HG02970 (cell line): ENCODE results near the gene COL5A1.
"Not testable (repeated sequence)": the region's sequence is repeated elsewhere in the genome, so short reads cannot be mapped to it uniquely, and the experiment has no call there.

Experiments used
- ATAC-seq: cut with Tn5 transposase; IDR thresholded peaks from one replicate; pipeline ENCODE4 v1.9.1; 2021; ENCODE audit warnings: mild to moderate bottlenecking, moderate library complexity, moderate number of reproducible peaks; ENCODE audit not compliant: unreplicated experiment, low FRiP score

COL5A1 gene

DNA sequence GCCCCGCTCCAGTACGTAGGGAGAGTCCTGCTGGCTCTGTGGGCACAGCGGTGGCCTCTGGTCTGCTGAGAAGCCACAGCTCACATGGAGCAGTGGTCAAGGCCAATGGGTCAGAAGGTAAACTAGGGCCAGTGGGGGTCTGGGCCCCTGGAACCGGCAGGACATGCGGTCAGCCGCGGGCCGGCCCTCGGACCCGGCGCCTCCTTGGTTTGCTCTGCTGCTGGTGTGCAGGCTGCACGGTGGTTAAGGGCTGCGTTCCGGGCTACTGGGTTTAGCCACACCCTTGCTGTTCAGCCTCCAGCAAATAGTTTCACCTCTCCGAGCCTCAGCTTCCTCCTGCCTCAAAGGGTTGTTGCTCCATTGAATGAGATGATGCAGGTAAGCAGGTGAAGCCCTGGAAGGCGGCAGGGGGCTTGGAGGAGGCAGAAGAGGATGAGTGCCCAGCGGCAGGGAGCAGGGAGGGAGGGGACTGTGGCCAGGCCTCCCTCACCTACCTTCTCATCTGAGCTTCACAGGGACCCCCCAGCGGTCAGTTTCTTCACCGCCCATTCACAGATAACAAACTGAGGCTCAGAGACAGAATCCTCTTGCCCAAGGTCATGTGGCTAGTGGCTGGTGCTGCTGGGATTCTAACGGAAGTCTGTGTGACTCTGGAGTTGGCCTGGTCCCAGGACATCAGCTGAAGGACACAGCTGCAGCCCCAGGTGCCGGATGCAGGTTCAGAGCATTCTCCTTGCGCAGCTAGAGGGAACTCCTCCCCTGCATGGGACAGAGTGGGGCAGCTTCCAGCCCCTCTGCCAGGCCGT is 3.7 kb upstream of the COL5A1 start:
- ATAC-seq, result no peak

- ATAC-seq, result no peak
Observed at GRCh38 chr9:134638502-134639090, 3.0 kb upstream of the COL5A1 start.

DNA sequence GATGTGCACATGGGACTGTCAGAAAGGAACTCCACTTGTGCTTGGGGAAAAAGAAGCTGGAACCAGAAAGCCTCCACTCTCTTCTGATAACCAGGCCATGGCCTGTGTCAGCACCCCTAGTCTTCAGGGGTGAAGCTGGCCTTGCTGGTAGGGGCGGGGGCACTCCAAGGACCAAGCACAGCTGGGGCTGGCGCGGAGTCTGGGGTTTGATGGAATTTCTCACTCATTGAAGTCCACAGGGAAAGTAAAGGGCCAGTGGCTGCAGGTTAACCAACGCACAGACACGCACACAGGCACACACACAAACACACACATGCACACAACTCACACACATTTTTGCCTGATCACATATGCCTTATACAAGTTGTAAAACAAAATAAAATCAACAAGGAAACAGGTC is 1.6 kb upstream of the COL5A1 start:
- ATAC-seq, result no peak

DNA sequence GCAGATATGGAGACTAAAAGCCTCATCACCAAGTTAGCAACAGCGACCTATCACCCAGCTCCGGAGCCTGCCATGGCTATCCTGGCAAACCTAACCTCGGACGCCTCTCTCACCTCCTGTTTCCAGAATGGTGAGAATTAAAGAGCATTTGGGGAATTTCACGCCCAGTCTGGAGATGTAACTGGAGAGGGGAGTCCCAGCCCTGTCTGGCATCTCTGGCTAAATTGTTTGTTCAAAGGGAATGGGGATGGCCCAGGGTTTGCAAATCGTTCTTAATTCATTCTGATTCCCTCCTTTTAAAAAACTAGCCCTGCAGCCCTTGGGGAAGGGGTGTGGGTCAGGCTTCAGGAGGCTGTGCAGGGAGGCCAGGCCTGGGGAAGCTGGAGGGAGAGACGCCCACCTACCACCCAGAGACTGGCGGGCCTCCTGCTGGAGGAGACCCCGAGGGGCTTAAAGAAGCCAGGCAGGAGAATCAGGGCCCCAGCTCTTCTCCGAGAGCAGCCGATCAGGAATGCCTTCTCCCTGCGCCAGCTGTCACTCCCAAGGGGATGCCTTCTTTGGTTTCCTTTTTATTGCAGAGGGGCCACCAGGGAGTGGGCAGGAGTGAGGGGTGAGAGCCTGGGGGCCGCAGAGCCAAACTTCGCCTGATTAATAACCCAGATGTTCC is 964 bp upstream of the COL5A1 start:
- no peak for ATAC-seq

DNA sequence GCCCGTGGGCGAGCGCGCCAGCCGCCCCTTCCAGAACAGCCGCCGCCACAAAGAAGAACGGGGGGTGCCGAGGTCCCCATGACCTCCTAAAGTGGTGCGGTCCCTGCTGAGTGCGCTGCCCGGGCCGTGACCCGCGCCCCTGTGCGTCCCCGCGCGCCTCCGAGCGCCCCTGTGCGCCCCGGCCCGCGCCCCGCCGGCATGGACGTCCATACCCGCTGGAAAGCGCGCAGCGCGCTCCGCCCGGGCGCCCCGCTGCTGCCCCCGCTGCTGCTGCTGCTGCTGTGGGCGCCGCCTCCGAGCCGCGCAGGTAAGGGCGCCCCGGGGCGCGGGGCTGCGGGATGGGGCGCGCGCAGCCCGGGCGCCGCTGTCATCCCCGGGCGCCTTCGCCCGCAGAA is 384 bp downstream of the COL5A1 start:
- no peak for ATAC-seq

DNA sequence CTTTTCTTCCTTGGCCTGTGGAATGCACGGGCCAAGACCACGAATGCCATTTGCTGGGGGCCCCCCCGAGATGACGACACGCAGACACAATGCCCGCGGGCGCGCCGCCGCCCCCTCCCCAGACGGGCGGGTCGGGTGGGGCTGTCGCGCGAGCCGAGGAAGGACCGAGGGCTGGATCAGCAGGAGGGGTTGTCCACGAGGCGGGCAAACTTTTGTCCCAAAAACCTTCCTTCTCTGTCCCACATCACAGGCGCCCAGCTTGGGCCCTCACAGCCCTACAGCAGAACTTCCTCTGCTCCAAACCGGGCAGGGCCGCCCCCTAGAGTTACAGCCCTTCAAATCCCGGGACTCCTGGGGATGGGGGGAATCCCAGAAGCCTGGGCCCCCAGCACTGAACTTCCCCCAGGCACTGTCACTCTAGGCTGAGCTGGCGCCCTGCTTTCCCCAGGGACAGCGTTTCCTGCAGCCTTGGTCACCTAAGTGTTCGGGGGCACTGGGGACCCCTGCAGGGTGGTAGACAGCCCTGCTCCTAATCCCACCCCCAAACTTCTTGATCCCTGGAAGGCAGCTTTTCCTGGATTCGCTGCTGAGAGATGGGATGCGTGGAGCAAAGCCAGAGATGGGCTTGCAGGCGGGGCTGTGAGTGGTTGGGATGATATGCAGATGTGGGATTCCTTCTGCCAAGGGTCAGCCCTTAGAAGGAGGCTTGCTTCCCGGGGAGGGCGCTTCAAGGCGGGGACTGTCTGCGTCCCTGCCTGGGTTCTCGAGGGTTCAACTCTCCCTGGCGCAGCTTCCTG is 980 bp downstream of the COL5A1 start:
- ATAC-seq, result no peak

DNA sequence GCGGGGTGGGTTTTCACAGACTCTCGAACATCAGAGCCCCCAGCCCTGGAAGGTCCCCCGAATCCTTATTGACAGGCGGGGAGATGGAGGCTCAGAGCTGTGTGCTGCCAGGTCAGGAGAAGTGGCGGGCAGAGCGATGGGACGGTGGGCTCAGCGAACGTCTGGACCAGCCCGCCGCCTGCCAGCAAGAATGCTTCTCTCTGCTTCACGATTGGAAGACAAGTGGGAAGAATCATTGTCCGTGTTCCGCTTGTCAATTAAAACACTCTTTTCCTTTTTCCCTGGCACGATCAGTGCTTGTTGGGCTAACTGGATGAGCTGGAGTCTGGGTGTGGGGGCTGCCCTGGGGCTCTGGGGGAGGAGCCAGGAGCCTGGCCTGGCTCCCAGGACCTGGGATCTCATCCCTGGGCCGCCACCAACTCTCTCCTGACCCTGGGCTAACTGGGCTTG is 1.6 kb downstream of the COL5A1 start:
- no peak for ATAC-seq

DNA sequence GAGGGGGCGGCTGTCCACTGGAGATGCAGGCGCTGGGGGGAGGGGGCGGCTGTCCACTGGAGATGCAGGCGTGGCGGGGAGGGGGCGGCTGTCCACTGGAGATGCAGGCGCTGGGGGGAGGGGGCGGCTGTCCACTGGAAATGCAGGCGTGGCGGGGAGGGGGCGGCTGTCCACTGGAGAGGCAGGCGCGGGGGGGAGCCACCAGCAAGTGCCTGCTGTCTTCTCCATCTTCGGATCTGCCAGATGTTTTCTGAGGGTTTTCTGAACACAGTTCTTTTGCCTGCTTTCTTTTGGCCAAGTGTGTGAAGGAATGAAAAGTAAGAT is 2.8 kb downstream of the COL5A1 start:
- ATAC-seq, result not testable (repeated sequence)

DNA sequence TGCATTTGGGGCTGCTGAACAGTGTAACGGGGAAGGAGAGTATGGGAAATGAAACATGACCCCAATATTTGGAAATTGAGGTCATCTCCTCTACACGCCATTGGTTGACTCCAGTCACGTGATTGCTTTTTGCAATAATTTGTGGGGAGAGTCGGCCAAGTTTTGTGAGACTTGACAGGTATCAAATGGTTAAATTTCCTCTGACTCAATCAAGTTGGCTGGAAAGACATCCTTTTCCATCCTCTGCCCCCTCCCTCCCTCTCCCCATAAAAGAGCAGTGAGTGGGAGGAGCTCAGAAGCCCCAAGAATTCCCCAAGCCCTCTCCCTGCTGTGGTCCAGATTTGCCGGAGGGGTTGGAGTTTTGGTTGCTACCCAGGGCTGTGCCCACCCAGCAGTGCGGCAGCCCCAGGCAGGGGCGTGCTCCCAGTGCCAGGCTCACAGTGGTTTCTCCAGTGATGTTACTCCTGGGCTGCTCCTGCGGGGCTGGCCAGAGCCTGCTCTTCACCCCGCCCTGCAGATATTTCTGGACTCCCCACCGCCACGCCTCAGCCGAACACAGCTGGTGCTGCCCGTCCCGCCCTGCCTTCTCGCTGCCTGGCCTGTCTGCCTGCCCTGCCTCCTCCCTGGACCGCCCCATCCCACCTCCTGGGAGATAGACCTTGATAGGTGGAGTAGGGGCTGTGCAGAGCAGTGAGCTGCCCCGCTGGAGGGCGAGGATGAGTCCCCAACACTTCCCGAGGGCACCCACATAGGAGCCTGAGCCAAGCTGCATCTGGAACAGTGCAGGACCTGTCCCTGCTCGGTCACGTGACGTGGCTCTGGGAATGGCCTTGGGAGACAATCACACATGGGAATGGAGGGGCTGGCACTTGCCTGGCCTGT is 3.4 kb downstream of the COL5A1 start:
- no peak for ATAC-seq

DNA sequence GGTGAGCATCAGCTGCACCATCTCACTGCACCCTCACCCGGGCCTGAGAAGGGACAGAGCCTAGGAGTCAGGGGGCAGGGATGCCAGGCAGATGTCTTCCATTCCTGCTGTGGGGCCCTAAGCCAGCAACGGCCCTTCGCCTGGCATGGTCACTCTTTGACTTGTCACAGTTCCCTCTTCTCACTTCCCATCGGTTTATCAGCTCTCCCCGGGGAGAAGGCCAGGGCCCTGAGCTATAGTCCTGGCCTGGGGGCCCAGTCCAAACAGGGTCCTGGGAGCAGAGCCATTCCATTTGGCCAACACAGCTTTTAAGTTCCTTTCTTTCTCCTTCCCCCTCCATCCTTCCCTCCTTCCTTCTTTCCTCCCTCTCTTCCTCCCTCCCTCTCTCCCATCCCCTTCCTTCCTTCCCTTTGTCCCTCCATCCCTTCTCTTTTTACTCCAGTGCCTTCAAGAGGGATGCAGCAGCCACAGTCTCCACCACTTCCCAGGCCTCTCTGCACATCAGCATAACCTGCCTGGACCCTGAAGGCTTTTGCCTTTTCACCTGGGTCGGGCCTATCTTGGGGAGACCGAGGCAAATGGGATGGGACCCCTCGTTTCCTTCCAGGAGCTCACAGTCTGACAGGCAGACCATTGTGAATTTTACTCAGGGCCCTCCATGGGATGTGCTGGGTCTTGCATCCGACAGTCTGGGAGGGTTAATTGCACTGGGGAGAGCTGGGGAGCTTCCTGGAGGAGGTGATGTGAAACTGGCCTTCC is 4.2 kb downstream of the COL5A1 start:
- ATAC-seq, result no peak

DNA sequence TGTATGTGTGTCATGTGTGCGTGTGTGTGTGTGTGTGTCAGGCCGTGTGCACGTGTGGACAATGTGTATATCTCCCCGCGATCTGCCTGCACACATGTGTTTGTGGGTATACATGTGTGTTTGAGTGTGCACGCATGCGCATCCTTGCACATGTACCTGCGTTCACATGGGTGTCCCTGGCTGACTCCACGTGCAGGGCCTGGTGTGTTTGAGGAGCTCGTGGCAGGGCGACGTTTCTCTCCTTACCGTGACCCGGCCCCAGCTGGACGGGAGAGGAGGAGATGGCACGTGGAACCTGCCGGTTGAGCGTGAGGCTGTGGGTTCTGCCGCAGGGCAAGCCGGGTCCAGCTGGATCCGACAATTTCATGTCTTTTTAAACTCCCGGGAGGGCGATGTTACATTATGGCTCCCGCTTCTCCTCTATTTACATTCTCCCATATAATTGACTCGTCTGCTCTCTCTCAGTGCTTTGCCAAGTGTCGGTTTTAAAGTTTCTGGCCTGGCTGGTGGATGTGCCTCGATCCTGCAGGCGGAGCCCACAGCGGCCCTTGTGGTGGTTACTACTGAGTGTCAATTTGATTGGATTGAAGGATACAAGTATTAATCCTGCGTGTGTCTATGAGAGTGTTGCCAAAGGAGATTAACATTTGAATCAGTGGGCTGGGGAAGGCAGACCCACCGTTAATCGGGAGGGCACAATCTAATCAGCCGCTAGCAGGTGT is 5.9 kb downstream of the COL5A1 start:
- ATAC-seq, result no peak

- ATAC-seq, result no peak
Observed at GRCh38 chr9:134648701-134649530, 7.3 kb downstream of the COL5A1 start.

GRCh38 chr9:134650431-134651190 is 9.0 kb downstream of the COL5A1 start:
- ATAC-seq, result no peak

GRCh38 chr9:134651226-134651905 is 9.8 kb downstream of the COL5A1 start:
- no peak for ATAC-seq

DNA sequence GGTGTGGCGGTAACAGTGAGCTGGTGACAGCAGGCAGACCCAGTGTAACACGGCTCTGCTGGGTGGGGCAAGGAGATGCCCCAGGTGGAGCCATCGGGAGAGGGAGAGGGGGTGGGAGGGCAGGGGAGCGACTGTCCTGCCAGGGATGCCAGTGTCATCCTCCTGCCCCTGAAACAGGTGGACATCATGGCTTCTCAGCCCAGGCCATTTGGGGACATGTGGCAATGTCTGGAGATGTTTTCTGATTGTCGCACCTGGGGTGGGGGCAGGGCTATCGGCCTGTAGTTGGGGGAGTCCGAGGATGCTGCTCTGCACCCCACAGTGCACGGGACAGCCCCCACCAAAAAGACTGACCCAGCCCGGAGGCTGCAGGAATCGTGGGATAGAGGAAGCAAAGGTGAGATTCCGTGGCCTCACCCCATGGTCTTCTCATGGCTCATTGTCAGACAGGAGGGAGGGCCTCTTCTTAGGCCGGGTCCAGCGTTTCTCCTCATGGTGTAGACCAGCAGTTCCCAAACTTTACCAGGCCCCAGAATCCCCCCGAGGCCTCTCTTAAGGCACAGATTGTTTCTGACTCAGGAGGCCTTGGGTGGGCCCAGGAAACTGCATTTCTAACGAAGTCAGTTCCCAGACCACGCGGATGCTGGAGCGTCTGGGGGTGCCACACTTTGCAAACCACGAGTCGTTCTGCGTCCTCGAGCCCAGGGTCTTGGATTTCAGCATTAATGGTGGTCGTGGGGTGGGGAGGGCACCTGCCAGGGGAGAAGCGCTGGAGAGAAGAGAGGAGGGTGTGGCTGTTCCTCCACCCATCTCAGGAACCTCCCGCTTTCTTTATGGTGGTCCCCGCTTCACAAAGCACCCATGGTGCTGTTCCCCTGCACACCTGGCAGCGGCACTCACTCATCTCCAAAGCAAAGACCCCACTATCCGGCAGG is 11.0 kb downstream of the COL5A1 start:
- no peak for ATAC-seq
